ENCODE results near the gene INSM1. TPM values are rescaled to one million over a fixed set of nuclear protein-coding genes. Genes with fewer than 3 reads are reported as not detected.

INSM1 gene
- total and polyA plus RNA-seq, 2 of the 13 experiments (the other 11 are each of a cell fraction or from before 2014, with no cell fraction given) = not detected

GRCh38 chr20:20340443-20340842, 27.5 kb upstream of the INSM1 start (continued):
- no peak for TF ChIP-seq PRDM15 (CRISPR knock-in tag; IDR thresholded peaks at IDR 0.05)
- TF ChIP-seq THYN1 (CRISPR knock-in tag; IDR thresholded peaks at IDR 0.05; ENCODE audit: borderline replicate concordance, low read depth) = no peak

GRCh38 chr20:20341371-20341770, 26.5 kb upstream of the INSM1 start:
- BruUV-seq (replicated peaks) = no TSS peak
- DNase-seq (ENCODE audit: low spot score) = no peak
- H3K9me3 ChIP-seq (ENCODE audit: low read length) = peaks cover 7% of the 10 kb centered on the region
- ATAC-seq = no peak
- H3K4me2 ChIP-seq (ENCODE audit: low read depth, low read length) = no peak overlapping the region
- intact Hi-C loops (cut with micrococcal nuclease; ENCODE audit: unreplicated experiment) = no loop called here
- 28% methylated on average over 4 of the region's 4 CpGs for WGBS (ENCODE audit: low lambda C conversion rate)
- CTCF ChIA-PET (ENCODE audit: low intra/inter-chr PET ratio, low total read pairs) = no interaction called here
- no peaks in the 10 kb centered on the region for H3K4me1 ChIP-seq (ENCODE audit: insufficient read depth, low read length)
- H3K36me3 ChIP-seq (replicated peaks in 1 of 2; ENCODE audit: control insufficient read depth in 1 of 2, insufficient read depth in 2 of 2, low read length in 2 of 2) = no peaks in the 10 kb centered on the region
- no peak overlapping the region for H2AFZ ChIP-seq (ENCODE audit: low read length)
- no peaks in the 10 kb centered on the region for H3K79me2 ChIP-seq (ENCODE audit: insufficient read depth, low read length)
- peaks cover 7 to 30% of the 10 kb centered on the region in 2 experiments; a peak in 3 of 5 replicates for H3K27me3 ChIP-seq (ENCODE audit: control insufficient read depth in 1 of 2, insufficient read depth in 2 of 2, low read length in 2 of 2)
- H3K4me3 ChIP-seq (replicated peaks in 1 of 3; ENCODE audit: insufficient read depth in 1 of 3, low read depth in 2 of 3, low read length in 3 of 3) = no peak overlapping the region
- H3K9ac ChIP-seq (ENCODE audit: insufficient read depth, low read depth, low read length) = no peak overlapping the region
- no peak overlapping the region for H3K27ac ChIP-seq (ENCODE audit: extremely low read length, insufficient read depth, low read length)
- no peak for FAIRE-seq
- no peaks in the 10 kb centered on the region for H4K20me1 ChIP-seq (ENCODE audit: insufficient read depth, low read length)
- POLR2A ChIA-PET = no interaction called here
- in situ Hi-C loops (cut with HindIII; ENCODE audit: extremely low pct_ligation_motif_present, low pct_unique_long_range_greater_than_20kb) = no loop called here
- TF ChIP-seq ATF2 (CRISPR knock-in tag; IDR thresholded peaks at IDR 0.05) = no peak
- TF ChIP-seq SMARCC2 (IDR thresholded peaks at IDR 0.05) = no peak
- no peak for TF ChIP-seq ZZZ3 (CRISPR knock-in tag; IDR thresholded peaks at IDR 0.05; ENCODE audit: borderline replicate concordance)
- TF ChIP-seq MEIS2 (CRISPR knock-in tag; IDR thresholded peaks at IDR 0.05) = no peak
- TF ChIP-seq ZNF30 (CRISPR knock-in tag; IDR thresholded peaks at IDR 0.05) = no peak
- no peak for TF ChIP-seq ZNF318 (CRISPR knock-in tag; IDR thresholded peaks at IDR 0.05)
- no peak for TF ChIP-seq MLLT10 (CRISPR knock-in tag; IDR thresholded peaks at IDR 0.05)
- no peak for TF ChIP-seq BCL6 (CRISPR knock-in tag; IDR thresholded peaks at IDR 0.05)
- no peak for TF ChIP-seq ZNF547 (CRISPR knock-in tag; IDR thresholded peaks at IDR 0.05)

All from HepG2 (cell line).